AG04450 (cell line): Measurements from ENCODE around the gene TRAPPC8. TPM values are rescaled to one million over a fixed set of nuclear protein-coding genes. Genes with fewer than 3 reads are reported as not detected.

Experiments used
- CTCF ChIA-PET: fragments of 300-600, 350-600 bp; formaldehyde crosslinking; extraction: SDS; loops from one replicate; lab custom pipeline; 2022; ENCODE audit warnings: antibody characterized with exemption, inconsistent platforms; lab: Charles Lee
- POLR2A ChIA-PET: fragments of 350-600 bp; formaldehyde crosslinking; extraction: SDS; loops from one replicate; lab custom pipeline; 2021; ENCODE audit warnings: antibody characterized with exemption, inconsistent platforms; lab: Yijun Ruan, JAX
- DNase-seq: peaks from one replicate; pipeline ENCODE4 v3.0.0-alpha.2; 2011; ENCODE audit warnings: low read depth, low spot score
- H3K27ac ChIP-seq: one replicate; pipeline ENCODE4 v1.5.1; 2012; ENCODE audit warnings: low read depth, low read length, control low read depth
- H3K27me3 ChIP-seq: one replicate; pipeline ENCODE4 v1.6.0; 2012; ENCODE audit warnings: low read length; ENCODE audit not compliant: control insufficient read depth, insufficient read depth
- H3K4me3 ChIP-seq: 2 replicates; pipeline ENCODE4 v1.5.1; 2011; ENCODE audit warnings: mild to moderate bottlenecking, low read depth, low read length, control low read depth
- H3K9me3 ChIP-seq: 2 replicates; pipeline ENCODE4 v1.5.1; 2012; ENCODE audit warnings: low read length; ENCODE audit not compliant: control insufficient read depth, insufficient read depth
- CTCF ChIP-seq: IDR thresholded peaks from 2 replicates; pipeline ENCODE4 v1.5.1; 2011; ENCODE audit warnings: low read depth, low read length, control low read depth, inconsistent platforms
- polyA plus RNA-seq: library from polyadenylated mRNA; depleted of rRNA; stranded (reverse); fragments of >200 nt; gene quantifications from 2 replicates; pipeline ENCODE4 v1.2.3, GENCODE V29; 2011

TRAPPC8 gene
- polyA plus RNA-seq, 1 experiment = 57.6 TPM

GRCh38 chr18:31877900-31878299, 65.0 kb downstream of the TRAPPC8 start:
- POLR2A ChIA-PET = no interaction called here
- Histone ChIP-seq H3K27ac (no peak overlapping the region), H3K4me3 (no peak overlapping the region), H3K27me3 (no peaks in the 10 kb centered on the region), H3K9me3 (no peaks in the 10 kb centered on the region)
- no peak for TF ChIP-seq CTCF
- DNase-seq = no peak
- CTCF ChIA-PET = no interaction called here

GRCh38 chr18:31876707-31877106, 66.2 kb downstream of the TRAPPC8 start:
- ChIA-PET POLR2A (no interaction called here), CTCF (no interaction called here)
- Histone ChIP-seq H3K27ac (no peak overlapping the region), H3K4me3 (no peak overlapping the region), H3K9me3 (no peaks in the 10 kb centered on the region), H3K27me3 (no peaks in the 10 kb centered on the region)
- TF ChIP-seq CTCF = no peak
- no peak for DNase-seq

GRCh38 chr18:31875301-31875700, 67.6 kb downstream of the TRAPPC8 start:
- ChIA-PET CTCF (no interaction called here), POLR2A (no interaction called here)
- DNase-seq = no peak
- no peaks in the 10 kb centered on the region for H3K27me3 ChIP-seq
- no peak overlapping the region for H3K27ac ChIP-seq
- H3K4me3 ChIP-seq = no peak overlapping the region
- TF ChIP-seq CTCF = no peak
- no peaks in the 10 kb centered on the region for H3K9me3 ChIP-seq

GRCh38 chr18:31863103-31863502, 79.8 kb downstream of the TRAPPC8 start:
- no peak overlapping the region for H3K4me3 ChIP-seq
- TF ChIP-seq CTCF = no peak
- H3K27ac ChIP-seq = no peak overlapping the region
- DNase-seq = no peak
- no peaks in the 10 kb centered on the region for H3K27me3 ChIP-seq
- H3K9me3 ChIP-seq = no peaks in the 10 kb centered on the region
- ChIA-PET CTCF (no interaction called here), POLR2A (no interaction called here)

- ChIA-PET POLR2A (no interaction called here), CTCF (interaction anchor here (0.9 to 1.4 kb wide), 2 partner anchors 9 to 10 kb away, joined by 3 to 4 read pairs; no protein-coding TSS in a partner anchor)
- Histone ChIP-seq H3K27ac (no peak overlapping the region), H3K9me3 (no peaks in the 10 kb centered on the region), H3K4me3 (no peak overlapping the region), H3K27me3 (no peaks in the 10 kb centered on the region)
- no peak for TF ChIP-seq CTCF
- no peak for DNase-seq
These were observed 82.4 kb downstream of the TRAPPC8 start for GRCh38 chr18:31860488-31860887.
